Activated CD4-positive, alpha-beta T cell treated with anti-CD3 and anti-CD28 coated beads for 36 hours (primary cell): ENCODE measurements around the gene ITIH6. TPM values are rescaled to one million over a fixed set of nuclear protein-coding genes. Genes with fewer than 3 reads are reported as not detected.
"Not testable (repeated sequence)": the region's sequence is repeated elsewhere in the genome, so short reads cannot be mapped to it uniquely, and the experiment has no call there.

Experiments
- ATAC-seq: fragments of 200-7000 bp; cut with Tn5 transposase; one replicate; pipeline ENCODE4 v1.10.0; 2021; ENCODE audit warnings: mild to moderate bottlenecking, moderate library complexity
- CTCF ChIA-PET: fragments of 350-600 bp; sonication (Branson Sonifier 250); formaldehyde crosslinking; loops from one replicate; lab custom pipeline; 2021; ENCODE audit warnings: antibody characterized with exemption; lab: Charles Lee
- POLR2A ChIA-PET: fragments of 350-600 bp; sonication (Branson Sonifier 250); formaldehyde crosslinking; loops from one replicate; lab custom pipeline; 2021; ENCODE audit warnings: antibody characterized with exemption, inconsistent platforms; lab: Charles Lee
- DNase-seq: peaks from one replicate; pipeline ENCODE4 v3.0.0-alpha.2; 2020
- H3K27ac Mint-ChIP-seq: one replicate; pipeline ENCODE4 v1.8.0; 2021; ENCODE audit warnings: mixed read lengths
- H3K27me3 Mint-ChIP-seq: one replicate; pipeline ENCODE4 v1.8.0; 2021; ENCODE audit warnings: mixed read lengths
- H3K36me3 Mint-ChIP-seq: one replicate; pipeline ENCODE4 v1.8.0; 2021; ENCODE audit warnings: low read depth, mixed read lengths
- H3K4me1 Mint-ChIP-seq: one replicate; pipeline ENCODE4 v1.8.0; 2021; ENCODE audit warnings: mixed read lengths
- H3K4me3 Mint-ChIP-seq: one replicate; pipeline ENCODE4 v1.8.0; 2021; ENCODE audit warnings: mild to moderate bottlenecking, moderate library complexity, mixed read lengths
- H3K9me3 Mint-ChIP-seq: one replicate; pipeline ENCODE4 v1.8.0; 2021; ENCODE audit warnings: low read depth, mixed read lengths
- intact Hi-C, 2 experiments: fragments of 100-400 bp; cut with DNase I in 1 of 2; cut with micrococcal nuclease in 1 of 2; formaldehyde crosslinking; loops; one replicate each; pipeline versions ENCODE4 v1.14.2 to v1.15.1; 2022 to 2024; cut with DNase I, micrococcal nuclease
- total RNA-seq, 2 experiments: library from RNA; stranded (reverse); gene quantifications; one replicate each; pipeline ENCODE4 v1.2.3, GENCODE V29; 2021

Gene ITIH6, protein sequence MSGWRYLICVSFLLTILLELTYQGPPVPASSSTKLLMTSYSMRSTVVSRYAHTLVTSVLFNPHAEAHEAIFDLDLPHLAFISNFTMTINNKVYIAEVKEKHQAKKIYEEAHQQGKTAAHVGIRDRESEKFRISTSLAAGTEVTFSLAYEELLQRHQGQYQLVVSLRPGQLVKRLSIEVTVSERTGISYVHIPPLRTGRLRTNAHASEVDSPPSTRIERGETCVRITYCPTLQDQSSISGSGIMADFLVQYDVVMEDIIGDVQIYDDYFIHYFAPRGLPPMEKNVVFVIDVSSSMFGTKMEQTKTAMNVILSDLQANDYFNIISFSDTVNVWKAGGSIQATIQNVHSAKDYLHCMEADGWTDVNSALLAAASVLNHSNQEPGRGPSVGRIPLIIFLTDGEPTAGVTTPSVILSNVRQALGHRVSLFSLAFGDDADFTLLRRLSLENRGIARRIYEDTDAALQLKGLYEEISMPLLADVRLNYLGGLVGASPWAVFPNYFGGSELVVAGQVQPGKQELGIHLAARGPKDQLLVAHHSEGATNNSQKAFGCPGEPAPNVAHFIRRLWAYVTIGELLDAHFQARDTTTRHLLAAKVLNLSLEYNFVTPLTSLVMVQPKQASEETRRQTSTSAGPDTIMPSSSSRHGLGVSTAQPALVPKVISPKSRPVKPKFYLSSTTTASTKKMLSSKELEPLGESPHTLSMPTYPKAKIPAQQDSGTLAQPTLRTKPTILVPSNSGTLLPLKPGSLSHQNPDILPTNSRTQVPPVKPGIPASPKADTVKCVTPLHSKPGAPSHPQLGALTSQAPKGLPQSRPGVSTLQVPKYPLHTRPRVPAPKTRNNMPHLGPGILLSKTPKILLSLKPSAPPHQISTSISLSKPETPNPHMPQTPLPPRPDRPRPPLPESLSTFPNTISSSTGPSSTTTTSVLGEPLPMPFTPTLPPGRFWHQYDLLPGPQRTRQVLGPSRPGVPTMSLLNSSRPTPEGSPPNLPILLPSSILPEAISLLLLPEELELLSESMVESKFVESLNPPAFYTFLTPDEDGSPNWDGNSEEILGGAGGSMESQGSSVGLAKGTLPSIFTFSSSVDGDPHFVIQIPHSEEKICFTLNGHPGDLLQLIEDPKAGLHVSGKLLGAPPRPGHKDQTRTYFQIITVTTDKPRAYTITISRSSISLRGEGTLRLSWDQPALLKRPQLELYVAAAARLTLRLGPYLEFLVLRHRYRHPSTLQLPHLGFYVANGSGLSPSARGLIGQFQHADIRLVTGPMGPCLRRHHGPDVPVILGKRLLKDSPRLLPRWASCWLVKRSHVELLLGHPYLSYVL
- total RNA-seq = not detected

DNA sequence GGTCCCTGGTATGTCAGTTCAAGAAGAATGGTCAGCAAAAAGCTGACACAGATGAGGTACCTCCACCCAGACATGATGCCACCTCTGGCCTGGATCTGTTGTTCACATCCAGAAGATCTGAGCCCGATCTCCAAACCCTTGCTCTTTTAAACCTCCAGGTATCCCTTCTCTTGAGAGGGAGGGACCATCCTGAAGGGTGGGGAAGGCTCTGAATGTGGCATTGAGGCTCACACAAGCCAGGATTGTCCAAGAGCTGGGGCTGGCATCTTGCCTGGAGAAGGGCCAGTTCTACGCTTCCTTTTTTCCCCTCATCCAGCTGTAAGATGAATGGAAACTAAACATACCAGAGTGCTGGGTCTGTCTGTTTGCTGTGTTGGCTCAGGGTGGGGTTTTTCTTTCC, at the start of gene ITIH6:
ITIH6 (minus strand) TSS at position 119 of the 400 bp plus-strand sequence; CDS start at position 74, 45 bp downstream.
- DNase-seq (no peak), ATAC-seq (no peak)
- CTCF ChIA-PET = no interaction called here
- intact Hi-C loops = no loop called here
- POLR2A ChIA-PET = no interaction called here
- no peaks in the 10 kb centered on the region for H3K9me3 Mint-ChIP-seq
- H3K27me3 Mint-ChIP-seq = no peaks in the 10 kb centered on the region
- no peaks in the 10 kb centered on the region for H3K4me1 Mint-ChIP-seq
- H3K36me3 Mint-ChIP-seq = no peaks in the 10 kb centered on the region
- H3K27ac Mint-ChIP-seq = no peak within 1 kb of the TSS
- H3K4me3 Mint-ChIP-seq = no peak within 1 kb of the TSS

DNA sequence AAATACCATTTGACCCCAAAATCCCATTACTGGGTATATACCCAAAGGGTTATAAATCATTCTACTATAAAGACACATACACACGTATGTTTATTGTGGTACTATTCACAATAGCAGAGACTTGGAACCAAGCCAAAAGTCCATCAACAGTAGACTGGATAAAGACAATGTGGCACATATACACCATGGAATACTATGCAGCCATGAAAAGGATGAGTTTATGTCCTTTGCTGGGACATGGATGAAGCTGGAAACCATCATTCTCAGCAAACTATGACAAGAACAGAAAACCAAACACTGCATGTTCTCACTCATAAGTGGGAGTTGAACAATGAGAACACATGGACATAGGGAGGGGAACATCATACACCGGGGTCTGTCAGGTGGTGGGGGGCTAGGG, 49.6 kb upstream of the ITIH6 start:
- ATAC-seq, H3K4me3 Mint-ChIP-seq, H3K4me1 Mint-ChIP-seq, POLR2A ChIA-PET, H3K27me3 Mint-ChIP-seq, H3K36me3 Mint-ChIP-seq, H3K9me3 Mint-ChIP-seq, intact Hi-C loops, DNase-seq, CTCF ChIA-PET, H3K27ac Mint-ChIP-seq: not testable (repeated sequence)

DNA sequence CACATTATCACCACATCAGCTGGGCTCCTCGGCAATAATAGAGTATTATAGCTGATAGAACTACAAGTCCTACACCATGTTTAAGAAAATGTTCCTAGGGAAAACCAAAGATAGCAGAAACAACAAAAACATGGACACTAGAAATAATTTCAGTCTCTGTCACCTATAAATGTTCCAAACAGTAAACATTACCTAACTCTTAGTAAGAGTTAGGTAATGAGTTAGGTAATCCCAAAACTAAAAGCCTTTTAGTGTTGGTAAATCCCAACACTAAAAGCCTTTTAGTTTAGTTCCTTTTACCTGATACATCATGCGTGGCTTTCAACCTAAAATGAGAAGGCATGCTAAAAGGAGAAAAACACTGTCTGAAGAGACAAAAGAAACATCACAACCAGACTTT, 45.0 kb upstream of the ITIH6 start:
- Mint-ChIP-seq H3K36me3 (no peaks in the 10 kb centered on the region), H3K4me1 (no peaks in the 10 kb centered on the region), H3K27ac (no peak overlapping the region), H3K4me3 (no peak overlapping the region), H3K9me3 (no peaks in the 10 kb centered on the region), H3K27me3 (no peaks in the 10 kb centered on the region)
- ChIA-PET CTCF (no interaction called here), POLR2A (no interaction called here)
- intact Hi-C loops = no loop called here
- DNase-seq (no peak), ATAC-seq (no peak)

DNA sequence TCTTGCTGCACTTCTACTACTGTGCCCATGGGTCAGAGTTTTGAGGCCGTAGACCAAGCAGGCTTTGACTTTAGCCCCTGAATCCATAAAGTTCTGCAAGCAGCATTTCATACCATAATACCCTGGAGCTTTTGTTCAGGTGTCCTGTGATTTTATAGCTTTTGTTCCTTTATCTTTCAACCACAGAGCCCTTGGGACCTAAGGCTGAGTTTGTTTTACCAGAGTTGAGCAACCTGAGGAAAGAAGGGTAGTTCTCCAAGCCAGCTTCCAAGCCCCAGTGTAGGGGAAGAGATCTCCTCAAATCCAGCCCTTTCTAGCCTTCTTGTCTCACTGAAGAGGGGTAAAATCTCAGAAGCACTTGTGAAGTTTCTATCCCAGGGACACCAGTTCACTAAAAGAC, 44.6 kb upstream of the ITIH6 start:
- H3K36me3 Mint-ChIP-seq = no peaks in the 10 kb centered on the region
- no peak overlapping the region for H3K4me3 Mint-ChIP-seq
- H3K27ac Mint-ChIP-seq = no peak overlapping the region
- H3K9me3 Mint-ChIP-seq = no peaks in the 10 kb centered on the region
- ATAC-seq (no peak), DNase-seq (no peak)
- no peaks in the 10 kb centered on the region for H3K27me3 Mint-ChIP-seq
- CTCF ChIA-PET = no interaction called here
- intact Hi-C loops = no loop called here
- no peaks in the 10 kb centered on the region for H3K4me1 Mint-ChIP-seq
- POLR2A ChIA-PET = no interaction called here

DNA sequence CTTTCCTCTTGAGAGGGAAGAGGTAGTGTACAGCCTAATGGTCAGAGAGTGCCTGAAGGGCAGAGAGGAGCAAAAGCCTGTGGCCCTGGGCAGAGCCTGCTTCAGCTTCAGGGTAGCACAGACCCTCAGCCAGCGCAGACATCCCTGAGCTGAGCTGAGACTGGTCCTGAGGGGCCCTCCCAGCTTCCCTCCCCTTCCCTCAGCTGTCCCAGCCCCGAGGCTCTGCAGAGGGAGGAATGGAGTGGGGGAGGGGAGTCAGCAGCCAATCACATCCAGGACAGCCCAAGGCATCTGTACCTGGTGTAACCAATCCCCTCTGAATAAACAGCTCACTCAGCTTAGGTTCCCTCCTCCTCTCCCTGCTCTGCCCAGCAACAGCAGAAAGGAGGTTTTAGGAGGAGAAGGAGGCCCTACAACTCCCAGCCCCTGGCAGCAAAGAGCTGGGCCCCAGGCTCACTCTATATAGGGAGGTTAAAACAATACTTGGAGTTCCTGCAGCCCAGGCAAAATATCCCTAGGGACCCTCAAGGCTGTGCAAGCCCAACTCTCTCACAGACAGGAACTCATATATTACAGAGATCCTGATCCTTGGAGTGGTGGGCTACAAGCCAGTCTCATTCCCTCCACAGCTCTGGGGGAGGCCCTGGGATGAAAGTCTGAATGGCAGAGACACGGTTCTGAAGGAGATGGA, 43.3 kb upstream of the ITIH6 start:
- H3K9me3 Mint-ChIP-seq, H3K27me3 Mint-ChIP-seq, CTCF ChIA-PET, H3K36me3 Mint-ChIP-seq, H3K27ac Mint-ChIP-seq, H3K4me3 Mint-ChIP-seq, ATAC-seq, intact Hi-C loops, DNase-seq, H3K4me1 Mint-ChIP-seq, POLR2A ChIA-PET: not testable (repeated sequence)

DNA sequence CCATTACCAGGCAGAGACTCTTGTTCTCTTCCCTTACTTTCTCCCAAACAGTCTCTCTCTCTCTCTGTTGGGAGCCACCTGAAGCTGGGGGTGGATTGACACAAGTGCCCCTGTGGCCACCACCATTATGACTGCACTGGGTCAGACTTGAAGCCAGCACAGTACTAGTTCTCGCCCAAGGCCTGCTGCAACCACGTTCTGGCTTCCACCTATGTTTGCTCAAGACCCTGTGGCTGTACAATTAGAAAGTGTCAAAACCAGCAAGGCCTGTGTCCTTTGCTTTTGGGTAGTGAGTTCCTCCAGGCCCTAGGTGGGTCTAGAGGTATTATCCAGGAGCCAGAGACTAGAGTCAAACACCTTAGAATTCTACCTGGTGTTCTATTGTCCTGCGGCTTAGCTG, 40.5 kb upstream of the ITIH6 start:
- no peaks in the 10 kb centered on the region for H3K9me3 Mint-ChIP-seq
- no peak overlapping the region for H3K4me3 Mint-ChIP-seq
- ChIA-PET POLR2A (no interaction called here), CTCF (no interaction called here)
- DNase-seq (no peak), ATAC-seq (no peak)
- intact Hi-C loops = no loop called here
- no peaks in the 10 kb centered on the region for H3K36me3 Mint-ChIP-seq
- H3K27ac Mint-ChIP-seq = no peak overlapping the region
- H3K27me3 Mint-ChIP-seq = peaks cover 2% of the 10 kb centered on the region
- no peaks in the 10 kb centered on the region for H3K4me1 Mint-ChIP-seq

DNA sequence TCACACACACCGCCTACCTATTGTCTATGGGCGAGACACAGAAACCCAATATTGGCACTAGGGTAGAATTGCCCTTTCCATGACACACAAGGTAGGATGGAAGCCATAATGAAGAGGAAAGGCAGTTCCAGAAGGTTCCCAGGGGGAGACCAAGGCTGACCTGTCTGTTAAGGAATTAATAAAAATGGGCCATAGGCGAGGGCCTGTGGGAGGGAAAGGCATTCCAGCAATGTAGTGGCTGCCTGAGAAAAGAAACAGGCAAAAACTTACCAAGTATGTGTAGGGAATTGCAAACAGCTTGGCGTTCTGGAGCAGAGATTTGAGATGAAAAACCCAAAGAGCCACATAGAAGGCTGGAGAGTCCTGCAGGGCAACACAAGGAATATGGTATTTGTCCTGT, 28.5 kb upstream of the ITIH6 start:
- intact Hi-C loops = loop anchor here (5.0 kb wide), 1 partner anchor 231 kb away; no protein-coding TSS in a partner anchor
- ChIA-PET POLR2A (no interaction called here), CTCF (no interaction called here)
- peaks cover 3% of the 10 kb centered on the region for H3K27me3 Mint-ChIP-seq
- no peaks in the 10 kb centered on the region for H3K9me3 Mint-ChIP-seq
- H3K4me1 Mint-ChIP-seq = peaks cover 6% of the 10 kb centered on the region
- no peaks in the 10 kb centered on the region for H3K36me3 Mint-ChIP-seq
- ATAC-seq (no peak), DNase-seq (no peak)
- H3K4me3 Mint-ChIP-seq = no peak overlapping the region
- H3K27ac Mint-ChIP-seq = no peak overlapping the region

DNA sequence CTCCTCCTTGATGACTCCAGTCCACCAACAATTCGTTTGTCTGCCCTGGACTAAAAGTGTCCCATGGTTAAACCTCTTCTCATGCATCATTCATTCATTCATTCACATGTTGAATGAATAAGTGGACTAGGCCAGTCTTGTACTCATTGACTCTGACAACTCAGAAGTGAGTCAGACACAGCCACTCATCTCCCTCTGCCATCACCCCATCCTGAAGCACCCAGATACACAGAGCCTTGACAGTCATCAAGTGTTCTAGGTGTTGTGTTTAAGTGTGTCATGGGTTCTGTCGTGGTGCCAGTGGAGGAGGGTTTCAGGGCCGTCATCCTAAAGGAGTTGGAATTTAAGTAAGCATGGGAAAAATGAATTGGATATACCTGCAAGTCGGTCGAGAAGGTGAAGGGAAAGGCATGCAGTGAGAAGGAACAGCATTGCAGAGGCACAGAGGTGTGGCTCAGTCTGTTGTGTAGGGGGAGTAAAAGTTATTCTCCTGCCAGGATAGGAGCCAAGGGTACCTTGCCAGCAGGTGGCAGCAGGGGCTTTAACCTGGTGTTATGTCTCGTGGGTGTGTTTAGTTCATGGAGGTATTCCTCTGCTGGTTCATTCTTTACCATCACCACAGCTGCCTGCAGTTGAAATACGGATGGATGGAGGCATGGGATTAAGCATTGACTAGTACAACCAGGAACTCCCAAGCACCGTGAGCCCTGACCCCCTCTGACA, 27.8 kb upstream of the ITIH6 start:
- Mint-ChIP-seq H3K36me3 (no peaks in the 10 kb centered on the region), H3K9me3 (no peaks in the 10 kb centered on the region), H3K4me1 (peaks cover 6% of the 10 kb centered on the region), H3K27me3 (no peaks in the 10 kb centered on the region), H3K27ac (no peak overlapping the region), H3K4me3 (no peak overlapping the region)
- POLR2A ChIA-PET = no interaction called here
- ATAC-seq (peak; percentile 90), DNase-seq (peak; percentile 38)
- intact Hi-C loops = loop anchor here (5.0 kb wide), 1 partner anchor 231 kb away; no protein-coding TSS in a partner anchor
- CTCF ChIA-PET = no interaction called here

DNA sequence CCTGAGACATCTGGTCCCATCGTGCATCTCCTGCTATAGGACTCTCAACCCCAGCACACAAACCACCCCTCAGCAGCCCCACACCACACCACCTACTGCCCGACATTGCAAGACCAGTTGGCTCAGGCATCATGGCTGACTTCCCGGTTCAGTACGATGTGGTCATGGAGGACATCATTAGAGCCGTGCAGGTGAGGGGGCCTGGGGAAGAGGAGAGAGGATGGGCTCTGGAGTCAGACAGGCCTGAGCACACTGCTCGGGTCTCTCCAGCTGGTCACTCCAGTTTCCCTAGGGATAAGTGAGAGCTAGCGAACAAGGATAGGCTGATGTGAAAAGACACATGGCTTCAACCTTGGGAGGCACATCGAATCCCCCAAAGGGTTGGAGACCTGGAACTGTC, 26.7 kb upstream of the ITIH6 start:
- ATAC-seq = no peak
- no peak overlapping the region for H3K4me3 Mint-ChIP-seq
- no peak for DNase-seq
- H3K9me3 Mint-ChIP-seq = no peaks in the 10 kb centered on the region
- ChIA-PET CTCF (no interaction called here), POLR2A (no interaction called here)
- H3K36me3 Mint-ChIP-seq = no peaks in the 10 kb centered on the region
- H3K27ac Mint-ChIP-seq = no peak overlapping the region
- no peaks in the 10 kb centered on the region for H3K27me3 Mint-ChIP-seq
- intact Hi-C loops = loop anchor here (5.0 kb wide), 1 partner anchor 233 kb away; no protein-coding TSS in a partner anchor
- peaks cover 6% of the 10 kb centered on the region for H3K4me1 Mint-ChIP-seq

DNA sequence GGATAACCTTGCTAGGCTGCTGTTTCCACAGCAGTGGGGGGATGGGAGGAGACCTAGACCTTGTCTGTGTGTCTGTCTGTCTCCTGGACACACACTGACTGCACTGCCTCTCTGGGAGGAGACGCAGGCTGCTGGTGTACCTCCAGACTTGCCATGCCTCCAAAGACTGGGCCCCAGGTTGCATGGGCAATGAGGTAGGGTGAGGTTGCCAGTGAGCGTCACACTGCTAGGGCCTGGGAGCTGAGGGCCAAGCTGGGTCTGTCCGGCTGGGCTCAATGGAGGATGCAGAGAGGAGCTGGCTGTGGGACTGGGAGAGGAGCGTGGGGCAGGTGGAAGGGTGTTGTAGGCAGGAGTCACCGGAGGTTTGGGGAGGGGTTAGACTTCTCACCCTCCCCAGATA, 26.1 kb upstream of the ITIH6 start:
- Mint-ChIP-seq H3K36me3 (no peaks in the 10 kb centered on the region), H3K4me3 (no peak overlapping the region), H3K27ac (no peak overlapping the region), H3K4me1 (peaks cover 6% of the 10 kb centered on the region), H3K27me3 (no peaks in the 10 kb centered on the region), H3K9me3 (no peaks in the 10 kb centered on the region)
- ChIA-PET CTCF (no interaction called here), POLR2A (no interaction called here)
- DNase-seq (no peak), ATAC-seq (no peak)
- intact Hi-C loops = no loop called here
